Putamen (tissue), 1 donor: ENCODE results near the gene NOS3.

Source experiments
- DNase-seq: peaks from one replicate; pipeline ENCODE4 v3.0.0-alpha.2; 2016; ENCODE audit warnings: low spot score

The NOS3 gene

GRCh38 chr7:150979713-150980390 is 11.0 kb upstream of the NOS3 start:
- DNase-seq, result no peak

- DNase-seq, result no peak
Measured at GRCh38 chr7:150980663-150981062, 10.2 kb upstream of the NOS3 start.

- no peak for DNase-seq
Measured at GRCh38 chr7:150981644-150982043, 9.2 kb upstream of the NOS3 start.

GRCh38 chr7:150982351-150982750 is 8.5 kb upstream of the NOS3 start:
- DNase-seq, result peak; percentile 91

- no peak for DNase-seq
Measured at GRCh38 chr7:150983893-150984368, 6.9 kb upstream of the NOS3 start.

- DNase-seq, result no peak
Measured at GRCh38 chr7:150986099-150986512, 4.7 kb upstream of the NOS3 start.

- no peak for DNase-seq
Measured at GRCh38 chr7:150986556-150986955, 4.3 kb upstream of the NOS3 start.

- DNase-seq, result peak; percentile 58
Measured at GRCh38 chr7:150988230-150989226, 2.3 kb upstream of the NOS3 start.

GRCh38 chr7:150989456-150989855 is 1.4 kb upstream of the NOS3 start:
- DNase-seq, result no peak

- no peak for DNase-seq
Measured at GRCh38 chr7:150992051-150992640, 1.3 kb downstream of the NOS3 start.

- DNase-seq, result no peak
Measured at GRCh38 chr7:150992833-150993302, 2.1 kb downstream of the NOS3 start.

GRCh38 chr7:150993511-150993910 is 2.7 kb downstream of the NOS3 start:
- no peak for DNase-seq

- DNase-seq, result no peak
Measured at GRCh38 chr7:150994141-150994837, 3.5 kb downstream of the NOS3 start.

- no peak for DNase-seq
Measured at GRCh38 chr7:150994838-150995510, 4.2 kb downstream of the NOS3 start.

GRCh38 chr7:150996376-150997074 is 5.7 kb downstream of the NOS3 start:
- no peak for DNase-seq

GRCh38 chr7:150997075-150997511 is 6.3 kb downstream of the NOS3 start:
- no peak for DNase-seq

GRCh38 chr7:150997817-150998216 is 7.0 kb downstream of the NOS3 start:
- no peak for DNase-seq

- DNase-seq, result no peak
Measured at GRCh38 chr7:150998341-150998740, 7.5 kb downstream of the NOS3 start.

GRCh38 chr7:150999001-150999400 is 8.2 kb downstream of the NOS3 start:
- DNase-seq, result no peak

- DNase-seq, result no peak
Measured at GRCh38 chr7:150999497-151000230, 8.8 kb downstream of the NOS3 start.
